Measurements from ENCODE around the gene HNRNPL.
"Not testable (repeated sequence)": the region's sequence is repeated elsewhere in the genome, so short reads cannot be mapped to it uniquely, and the experiment has no call there.

Gene HNRNPL

GRCh38 chr19:38849860-38850435 lies at the start of gene HNRNPL:
Gene HNRNPL (minus strand): TSS chr19:38849986. CDS start chr19:38849966, 20 bp downstream.
- DNase-seq (ENCODE audit: low spot score), result peak; percentile 100

- DNase-seq (ENCODE audit: low spot score), result no peak
Observed at GRCh38 chr19:38898788-38899446, 49.1 kb upstream of the HNRNPL start.

GRCh38 chr19:38894968-38895367 lies 45.2 kb upstream of the HNRNPL start:
- no peak for DNase-seq (ENCODE audit: low spot score)

- DNase-seq (ENCODE audit: low spot score), result peak; percentile 85
Observed at GRCh38 chr19:38893341-38893771, 43.6 kb upstream of the HNRNPL start.

- peak; percentile 24 for DNase-seq (ENCODE audit: low spot score)
Observed at GRCh38 chr19:38892841-38893240, 43.1 kb upstream of the HNRNPL start.

- DNase-seq (ENCODE audit: low spot score), result no peak
Observed at GRCh38 chr19:38891771-38892170, 42.0 kb upstream of the HNRNPL start.

- DNase-seq (ENCODE audit: low spot score), result no peak
Observed at GRCh38 chr19:38890686-38891085, 40.9 kb upstream of the HNRNPL start.

GRCh38 chr19:38889803-38890202 lies 40.0 kb upstream of the HNRNPL start:
- DNase-seq (ENCODE audit: low spot score), result no peak

- DNase-seq (ENCODE audit: low spot score), result no peak
Observed at GRCh38 chr19:38888876-38889275, 39.1 kb upstream of the HNRNPL start.

- DNase-seq (ENCODE audit: low spot score), result not testable (repeated sequence)
Observed at GRCh38 chr19:38884691-38885090, 34.9 kb upstream of the HNRNPL start.

- DNase-seq (ENCODE audit: low spot score), result no peak
Observed at GRCh38 chr19:38883286-38883685, 33.5 kb upstream of the HNRNPL start.

- DNase-seq (ENCODE audit: low spot score), result no peak
Observed at GRCh38 chr19:38880882-38881609, 31.3 kb upstream of the HNRNPL start.

GRCh38 chr19:38880076-38880881 lies 30.5 kb upstream of the HNRNPL start:
- DNase-seq (ENCODE audit: low spot score), result no peak

GRCh38 chr19:38879400-38879751 lies 29.6 kb upstream of the HNRNPL start:
- DNase-seq (ENCODE audit: low spot score), result no peak

- no peak for DNase-seq (ENCODE audit: low spot score)
Observed at GRCh38 chr19:38878575-38879399, 29.0 kb upstream of the HNRNPL start.

- no peak for DNase-seq (ENCODE audit: low spot score)
Observed at GRCh38 chr19:38877781-38878574, 28.2 kb upstream of the HNRNPL start, which contains the start of gene RINL. Gene RINL (minus strand): TSS chr19:38878275. CDS start chr19:38876742, 1,533 bp downstream.

- no peak for DNase-seq (ENCODE audit: low spot score)
Observed at GRCh38 chr19:38875656-38876395, 26.0 kb upstream of the HNRNPL start.

GRCh38 chr19:38873400-38873799 lies 23.6 kb upstream of the HNRNPL start:
- DNase-seq (ENCODE audit: low spot score), result not testable (repeated sequence)

GRCh38 chr19:38870612-38871011 lies 20.8 kb upstream of the HNRNPL start:
- no peak for DNase-seq (ENCODE audit: low spot score)
